Activated B cell treated with CpG ODN at 0.5 μM for 24 hours (primary cell): ENCODE data around the gene LEFTY2. TPM values are rescaled to one million over a fixed set of nuclear protein-coding genes. Genes with fewer than 3 reads are reported as not detected.

Experiments used
- ATAC-seq: fragments of 200-7000 bp; cut with Tn5 transposase; one replicate; pipeline ENCODE4 v1.10.0; 2021; ENCODE audit warnings: low read depth, mild to moderate bottlenecking, moderate library complexity
- CTCF ChIA-PET: fragments of 350-600 bp; sonication (Branson Sonifier 250); formaldehyde crosslinking; loops from one replicate; lab custom pipeline; 2021; ENCODE audit warnings: antibody characterized with exemption; lab: Charles Lee
- POLR2A ChIA-PET: fragments of 350-600 bp; sonication (Branson Sonifier 250); formaldehyde crosslinking; loops from one replicate; lab custom pipeline; 2021; ENCODE audit warnings: antibody characterized with exemption; lab: Charles Lee
- DNase-seq: peaks from one replicate; pipeline ENCODE4 v3.0.0; 2022
- H3K27ac Mint-ChIP-seq: one replicate; pipeline ENCODE4 v1.8.0; 2020; ENCODE audit warnings: mixed read lengths
- H3K27me3 Mint-ChIP-seq: one replicate; pipeline ENCODE4 v1.8.0; 2021; ENCODE audit warnings: mixed read lengths
- H3K36me3 Mint-ChIP-seq: one replicate; pipeline ENCODE4 v1.8.0; 2021; ENCODE audit warnings: low read depth, mixed read lengths
- H3K4me1 Mint-ChIP-seq: one replicate; pipeline ENCODE4 v1.8.0; 2021; ENCODE audit warnings: mixed read lengths
- H3K4me3 Mint-ChIP-seq: one replicate; pipeline ENCODE4 v1.8.0; 2020; ENCODE audit warnings: mild to moderate bottlenecking, mixed read lengths
- H3K9me3 Mint-ChIP-seq: one replicate; pipeline ENCODE4 v1.8.0; 2020; ENCODE audit warnings: mixed read lengths
- intact Hi-C: fragments of 100-400 bp; cut with micrococcal nuclease; formaldehyde crosslinking; loops from one replicate; pipeline ENCODE4 v1.15.1; 2024
- total RNA-seq: library from RNA; stranded (reverse); gene quantifications from 2 replicates; pipeline ENCODE4 v1.2.3, GENCODE V29; 2022
- TF ChIP-seq, protein P1 (sequence below): fragments of 200-600 bp; IDR thresholded peaks from one replicate; pipeline ENCODE4 v1.8.0; 2022; ENCODE audit warnings: antibody characterized with exemption, mild to moderate bottlenecking

Gene LEFTY2, protein sequence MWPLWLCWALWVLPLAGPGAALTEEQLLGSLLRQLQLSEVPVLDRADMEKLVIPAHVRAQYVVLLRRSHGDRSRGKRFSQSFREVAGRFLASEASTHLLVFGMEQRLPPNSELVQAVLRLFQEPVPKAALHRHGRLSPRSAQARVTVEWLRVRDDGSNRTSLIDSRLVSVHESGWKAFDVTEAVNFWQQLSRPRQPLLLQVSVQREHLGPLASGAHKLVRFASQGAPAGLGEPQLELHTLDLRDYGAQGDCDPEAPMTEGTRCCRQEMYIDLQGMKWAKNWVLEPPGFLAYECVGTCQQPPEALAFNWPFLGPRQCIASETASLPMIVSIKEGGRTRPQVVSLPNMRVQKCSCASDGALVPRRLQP
- total RNA-seq: not detected in 2 replicates

DNA sequence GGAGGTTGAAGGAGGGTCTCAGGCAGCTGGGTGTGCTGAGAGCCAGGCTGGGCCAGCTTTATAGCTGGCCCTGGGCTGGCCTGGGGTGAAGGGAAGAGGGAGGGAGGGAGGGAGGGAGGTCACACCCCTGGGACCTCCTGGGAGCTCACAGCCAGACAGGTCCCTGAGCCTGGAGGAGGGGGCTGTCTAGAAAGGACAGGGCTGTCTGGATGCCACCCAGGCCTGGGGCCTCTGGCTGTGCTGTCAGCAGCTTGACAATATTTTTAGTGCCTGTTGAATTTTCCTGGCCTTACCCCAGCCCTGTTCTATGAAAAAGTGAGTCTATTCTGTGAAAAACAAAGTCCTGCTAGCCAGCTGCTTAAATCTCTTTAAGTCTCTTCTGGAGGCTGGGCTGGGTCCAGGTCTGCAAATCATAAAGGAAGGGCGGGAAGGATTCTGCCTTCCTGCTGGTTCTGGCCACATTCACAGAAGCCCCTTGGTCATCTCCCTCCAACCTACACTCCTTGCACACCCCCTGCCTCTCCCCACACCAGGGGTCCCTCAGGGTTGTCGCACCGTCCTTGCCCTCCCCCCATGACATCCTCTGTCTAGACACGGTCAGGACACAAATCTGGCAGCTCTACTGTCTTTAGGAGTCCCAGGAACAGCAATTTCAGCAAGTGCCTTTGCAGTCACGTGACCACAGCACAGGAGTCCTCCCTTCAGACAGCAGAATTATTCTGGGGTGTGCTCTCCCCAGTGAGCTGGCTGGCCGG, at the start of gene LEFTY2:
Gene LEFTY2 (minus strand): TSS at position 34 of the 755 bp plus-strand sequence. CDS start 80 bp downstream, outside the sequence.
- intact Hi-C loops: no loop called here
- POLR2A ChIA-PET: interaction anchor here (0.5 to 0.6 kb wide), 2 partner anchors 41 to 87 kb away, joined by 3 read pairs; no protein-coding TSS in a partner anchor
- H3K27ac Mint-ChIP-seq: no peak within 1 kb of the TSS
- no peak within 1 kb of the TSS for H3K4me3 Mint-ChIP-seq
- CTCF ChIA-PET: no interaction called here
- ATAC-seq (no peak), DNase-seq (no peak)
- peaks cover 9% of the 10 kb centered on the region for H3K4me1 Mint-ChIP-seq
- TF ChIP-seq, protein P1, sequence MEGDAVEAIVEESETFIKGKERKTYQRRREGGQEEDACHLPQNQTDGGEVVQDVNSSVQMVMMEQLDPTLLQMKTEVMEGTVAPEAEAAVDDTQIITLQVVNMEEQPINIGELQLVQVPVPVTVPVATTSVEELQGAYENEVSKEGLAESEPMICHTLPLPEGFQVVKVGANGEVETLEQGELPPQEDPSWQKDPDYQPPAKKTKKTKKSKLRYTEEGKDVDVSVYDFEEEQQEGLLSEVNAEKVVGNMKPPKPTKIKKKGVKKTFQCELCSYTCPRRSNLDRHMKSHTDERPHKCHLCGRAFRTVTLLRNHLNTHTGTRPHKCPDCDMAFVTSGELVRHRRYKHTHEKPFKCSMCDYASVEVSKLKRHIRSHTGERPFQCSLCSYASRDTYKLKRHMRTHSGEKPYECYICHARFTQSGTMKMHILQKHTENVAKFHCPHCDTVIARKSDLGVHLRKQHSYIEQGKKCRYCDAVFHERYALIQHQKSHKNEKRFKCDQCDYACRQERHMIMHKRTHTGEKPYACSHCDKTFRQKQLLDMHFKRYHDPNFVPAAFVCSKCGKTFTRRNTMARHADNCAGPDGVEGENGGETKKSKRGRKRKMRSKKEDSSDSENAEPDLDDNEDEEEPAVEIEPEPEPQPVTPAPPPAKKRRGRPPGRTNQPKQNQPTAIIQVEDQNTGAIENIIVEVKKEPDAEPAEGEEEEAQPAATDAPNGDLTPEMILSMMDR: no peak
- no peaks in the 10 kb centered on the region for H3K36me3 Mint-ChIP-seq
- no peaks in the 10 kb centered on the region for H3K9me3 Mint-ChIP-seq
- H3K27me3 Mint-ChIP-seq: peaks cover 8% of the 10 kb centered on the region

DNA sequence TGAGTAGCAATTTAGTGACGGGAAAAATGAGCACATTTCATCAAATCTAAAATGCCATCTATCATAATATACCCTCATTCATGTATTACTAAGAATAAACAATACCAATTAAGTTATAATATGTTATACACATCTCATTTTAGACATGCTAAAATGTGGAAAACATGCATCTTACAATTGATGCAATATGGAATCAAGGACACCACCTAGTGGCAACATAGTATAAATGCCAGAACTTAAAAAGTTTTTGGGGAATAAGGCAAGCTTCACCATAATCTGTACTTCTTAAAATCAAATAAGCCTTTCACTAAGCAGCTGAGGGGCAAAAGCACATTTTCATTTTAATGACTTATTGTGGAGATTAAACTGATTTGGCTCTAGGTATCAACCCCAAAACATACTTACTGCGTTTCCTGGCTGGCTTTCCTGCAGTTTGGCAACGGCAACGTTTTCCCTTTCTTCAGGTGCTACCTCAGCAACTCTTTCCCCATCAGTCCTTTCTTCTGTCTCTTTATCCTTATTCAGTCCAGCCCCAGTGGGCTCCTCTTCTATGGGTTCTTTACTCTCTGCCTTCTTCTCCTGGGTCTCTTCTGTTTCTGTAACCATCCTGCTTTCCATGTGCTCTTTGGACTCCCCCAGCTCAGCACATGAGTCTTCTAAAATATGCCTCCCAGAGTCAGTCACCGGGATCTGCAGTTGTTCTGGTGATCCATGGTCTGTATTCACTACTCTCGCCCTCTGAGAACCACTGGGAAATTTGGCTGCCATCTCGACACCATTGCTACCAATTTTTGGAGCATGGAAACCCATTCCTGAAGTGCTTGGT, 46.7 kb upstream of the LEFTY2 start:
- TF ChIP-seq, protein P1: peak; percentile 54
- no peaks in the 10 kb centered on the region for H3K9me3 Mint-ChIP-seq
- no peak overlapping the region for H3K4me3 Mint-ChIP-seq
- CTCF ChIA-PET: interaction anchor here (0.6 to 3.5 kb wide), 22 partner anchors 9 to 1530 kb away, joined by 3 to 41 read pairs (median 5); partner anchors contain the start of genes H3-3A and SDE2
- H3K4me1 Mint-ChIP-seq: peaks cover 23% of the 10 kb centered on the region
- intact Hi-C loops: loop anchor here (1.0 kb wide), 4 partner anchors 9 to 134 kb away; partner anchors contain the start of gene SDE2
- POLR2A ChIA-PET: interaction anchor here (0.6 to 3.6 kb wide), 7 partner anchors 9 to 436 kb away, joined by 4 to 34 read pairs (median 6); partner anchors contain the start of genes H3-3A, PYCR2 and SDE2
- DNase-seq (no peak), ATAC-seq (peak; percentile 69)
- H3K27me3 Mint-ChIP-seq: no peaks in the 10 kb centered on the region
- peaks cover 83% of the 10 kb centered on the region for H3K36me3 Mint-ChIP-seq
- H3K27ac Mint-ChIP-seq: peak overlapping the region; percentile 5

DNA sequence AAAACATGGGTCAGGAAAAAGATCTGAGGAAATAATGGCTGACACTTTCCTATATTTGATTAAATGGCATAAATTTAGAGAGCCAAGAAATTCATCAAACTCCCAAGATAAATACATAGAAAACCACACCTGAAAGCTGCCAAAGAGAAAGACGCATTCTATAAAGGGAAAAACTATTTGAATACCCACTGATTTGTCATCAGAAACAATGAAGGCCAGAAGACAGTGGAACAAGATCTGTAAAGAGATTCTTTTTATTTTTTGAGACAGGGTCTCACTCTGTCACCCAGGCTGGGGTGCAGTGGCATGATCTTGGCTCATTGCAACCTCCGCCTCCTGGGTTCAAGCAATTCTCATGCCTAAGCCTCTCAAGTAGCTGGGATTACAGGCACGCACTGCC, 40.7 kb upstream of the LEFTY2 start:
- intact Hi-C loops: no loop called here
- H3K36me3 Mint-ChIP-seq: peaks cover 57% of the 10 kb centered on the region
- H3K4me3 Mint-ChIP-seq: no peak overlapping the region

DNA sequence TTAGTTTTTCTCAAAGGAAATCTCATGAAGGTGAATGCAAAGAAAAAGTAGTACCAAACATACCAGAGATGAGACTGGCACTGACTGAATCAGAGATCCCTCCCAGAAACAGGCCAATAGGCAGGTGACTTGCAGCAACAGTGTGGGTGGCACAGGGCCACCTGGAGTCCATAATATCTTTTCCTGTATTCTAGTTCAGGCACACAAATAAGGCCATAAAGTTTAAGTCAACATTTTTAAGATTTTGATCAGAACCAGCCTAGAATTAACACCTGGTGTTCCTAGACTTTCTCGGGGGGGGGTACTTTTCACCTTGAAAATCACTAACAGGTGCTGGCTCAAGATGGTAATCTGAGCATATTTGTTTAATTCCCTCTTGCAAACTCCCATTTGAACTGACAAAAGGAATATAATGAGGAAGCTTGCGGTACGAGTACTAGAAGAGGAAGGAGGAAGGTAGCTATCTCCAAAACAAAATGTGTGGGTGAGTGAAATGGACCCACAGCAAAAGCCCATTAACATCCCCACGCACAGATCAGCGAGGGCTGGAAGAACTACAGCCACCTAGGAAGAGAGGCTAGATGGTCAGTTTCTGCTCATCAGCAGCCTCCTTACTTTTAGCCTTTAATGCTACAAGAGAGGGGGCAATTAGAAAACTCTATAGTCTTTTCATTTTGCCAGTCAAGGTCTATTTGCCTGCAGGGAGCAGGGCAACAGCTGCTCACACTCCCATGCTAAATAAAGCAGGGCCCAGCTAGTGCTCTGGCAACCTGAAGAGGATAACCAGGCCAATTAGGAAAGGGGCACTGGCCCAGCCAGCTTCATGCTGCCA, 39.2 kb upstream of the LEFTY2 start:
- H3K4me1 Mint-ChIP-seq: peaks cover 33% of the 10 kb centered on the region
- H3K27ac Mint-ChIP-seq: no peak overlapping the region
- no peak overlapping the region for H3K4me3 Mint-ChIP-seq
- intact Hi-C loops: no loop called here
- CTCF ChIA-PET: interaction anchor here (2.6 to 3.9 kb wide), 2 partner anchors 7 to 145 kb away, joined by 7 to 32 read pairs; no protein-coding TSS in a partner anchor
- no peaks in the 10 kb centered on the region for H3K27me3 Mint-ChIP-seq
- DNase-seq: no peak
- POLR2A ChIA-PET: interaction anchor here (0.7 to 3.9 kb wide), 4 partner anchors 15 to 512 kb away, joined by 3 to 22 read pairs (median 6); partner anchors contain the start of gene H3-3A
- no peak for ATAC-seq
- H3K9me3 Mint-ChIP-seq: no peaks in the 10 kb centered on the region
- TF ChIP-seq, protein P1: no peak
- H3K36me3 Mint-ChIP-seq: peaks cover 43% of the 10 kb centered on the region

More for the DNA sequence above, 40.7 kb upstream of the LEFTY2 start:
- ChIA-PET POLR2A (interaction anchor here (0.6 to 1.1 kb wide), 2 partner anchors 57 to 98 kb away, joined by 5 read pairs; partner anchors contain the start of gene PYCR2), CTCF (interaction anchor here (1.5 kb wide), 1 partner anchor 19 kb away, joined by 3 read pairs; no protein-coding TSS in a partner anchor)
- no peaks in the 10 kb centered on the region for H3K27me3 Mint-ChIP-seq
- peaks cover 32% of the 10 kb centered on the region for H3K4me1 Mint-ChIP-seq
- no peak for ATAC-seq
- TF ChIP-seq, protein P1: no peak
- no peak overlapping the region for H3K27ac Mint-ChIP-seq
- no peak for DNase-seq
- H3K9me3 Mint-ChIP-seq: no peaks in the 10 kb centered on the region
